AML-193 (cell line): Measurements from ENCODE around the gene CYB561D2.

Experiments
- DNase-seq, 2 experiments: peaks; one replicate each; lab custom pipeline; 2025; lab: John Stamatoyannopoulos, UW

CYB561D2 gene

GRCh38 chr3:50341996-50342650, 8.5 kb upstream of the CYB561D2 start:
- no peak for DNase-seq

DNA sequence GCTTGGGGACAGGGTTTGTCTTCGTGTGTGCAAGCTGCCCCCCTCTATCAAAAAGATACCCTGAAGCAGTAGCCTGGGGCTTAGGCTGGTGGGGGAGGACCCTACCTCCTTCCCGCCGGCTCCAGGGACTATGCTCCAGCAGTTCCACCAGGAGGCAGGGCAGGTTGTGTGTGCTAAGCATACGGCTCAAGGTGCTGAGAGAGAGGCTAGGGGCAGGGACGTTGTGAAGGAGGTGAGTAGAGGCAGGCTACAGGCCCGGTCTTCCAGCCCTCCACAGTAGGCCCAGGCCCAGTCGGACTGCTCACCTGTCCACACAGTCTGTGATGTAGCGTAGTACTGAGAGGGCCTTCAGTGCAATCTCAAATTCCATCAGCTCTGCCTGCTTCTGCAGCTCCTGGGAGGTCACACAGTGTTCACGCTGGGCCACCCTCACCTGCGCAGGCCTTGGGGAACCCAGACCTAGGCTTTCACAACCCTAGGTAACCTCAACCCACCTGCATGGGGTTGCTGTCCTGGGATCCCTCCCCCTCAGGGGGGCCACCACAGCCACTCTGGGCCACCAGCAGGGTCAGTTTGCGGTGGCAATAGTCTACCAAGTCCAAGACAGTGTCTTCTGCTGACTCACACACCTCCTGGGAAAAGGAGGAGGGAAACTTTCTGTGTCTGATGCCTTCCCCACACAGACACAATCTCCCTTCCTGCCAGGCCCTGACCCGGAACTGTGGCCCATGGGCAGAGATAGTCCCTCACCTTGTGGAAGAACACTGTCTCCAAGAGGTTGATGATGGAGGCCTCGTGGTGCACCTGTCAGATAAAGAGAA, 7.6 kb upstream of the CYB561D2 start:
- DNase-seq = no peak

- no peak for DNase-seq
These were observed 5.7 kb upstream of the CYB561D2 start for GRCh38 chr3:50345008-50345407.

GRCh38 chr3:50345586-50346234, 5.0 kb upstream of the CYB561D2 start, which contains the start of gene ZMYND10:
ZMYND10 (minus strand) TSS chr3:50345732; CDS start chr3:50345579, 153 bp downstream.
- DNase-seq = no peak

- DNase-seq = peak; percentile 70 to 86
These were observed 3.4 kb upstream of the CYB561D2 start for GRCh38 chr3:50347187-50347813.

DNA sequence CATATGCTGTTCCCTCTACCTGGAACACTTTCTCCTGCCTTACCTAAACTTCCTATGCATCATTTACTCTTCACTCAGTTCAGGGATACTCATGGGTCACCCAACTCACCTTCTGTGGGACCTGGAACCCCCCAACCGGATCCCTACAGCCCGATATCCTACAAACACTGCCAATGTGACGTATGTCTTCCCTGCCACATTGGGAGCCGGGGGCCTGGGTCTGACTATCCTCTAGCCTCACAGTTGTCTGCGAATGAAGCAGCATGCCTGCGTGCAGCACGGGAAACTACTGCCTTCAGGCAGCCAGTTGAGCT, 492 bp upstream of the CYB561D2 start:
- DNase-seq = no peak

- DNase-seq = no peak
These were observed 648 bp downstream of the CYB561D2 start for GRCh38 chr3:50351323-50351697.

DNA sequence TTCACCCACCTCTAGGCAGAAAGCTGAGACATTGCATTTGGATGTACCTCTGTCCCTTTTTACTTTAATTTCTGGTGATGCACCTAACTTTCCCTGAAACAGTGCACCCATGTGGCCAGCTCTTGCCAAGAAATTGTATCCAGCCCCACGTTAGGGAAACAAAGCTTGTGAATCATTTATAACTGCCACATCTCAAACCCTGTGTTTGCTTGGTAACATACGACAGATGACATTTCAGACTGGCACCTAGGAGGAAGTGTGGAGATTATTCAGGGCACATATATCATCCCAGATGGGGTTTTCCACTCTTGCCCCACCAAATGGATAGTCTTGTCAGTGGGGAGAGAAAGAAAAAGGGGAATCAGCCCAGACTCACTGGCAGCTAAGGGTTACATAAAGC, 2.1 kb downstream of the CYB561D2 start:
- DNase-seq = peak; percentile 59 to 65

DNA sequence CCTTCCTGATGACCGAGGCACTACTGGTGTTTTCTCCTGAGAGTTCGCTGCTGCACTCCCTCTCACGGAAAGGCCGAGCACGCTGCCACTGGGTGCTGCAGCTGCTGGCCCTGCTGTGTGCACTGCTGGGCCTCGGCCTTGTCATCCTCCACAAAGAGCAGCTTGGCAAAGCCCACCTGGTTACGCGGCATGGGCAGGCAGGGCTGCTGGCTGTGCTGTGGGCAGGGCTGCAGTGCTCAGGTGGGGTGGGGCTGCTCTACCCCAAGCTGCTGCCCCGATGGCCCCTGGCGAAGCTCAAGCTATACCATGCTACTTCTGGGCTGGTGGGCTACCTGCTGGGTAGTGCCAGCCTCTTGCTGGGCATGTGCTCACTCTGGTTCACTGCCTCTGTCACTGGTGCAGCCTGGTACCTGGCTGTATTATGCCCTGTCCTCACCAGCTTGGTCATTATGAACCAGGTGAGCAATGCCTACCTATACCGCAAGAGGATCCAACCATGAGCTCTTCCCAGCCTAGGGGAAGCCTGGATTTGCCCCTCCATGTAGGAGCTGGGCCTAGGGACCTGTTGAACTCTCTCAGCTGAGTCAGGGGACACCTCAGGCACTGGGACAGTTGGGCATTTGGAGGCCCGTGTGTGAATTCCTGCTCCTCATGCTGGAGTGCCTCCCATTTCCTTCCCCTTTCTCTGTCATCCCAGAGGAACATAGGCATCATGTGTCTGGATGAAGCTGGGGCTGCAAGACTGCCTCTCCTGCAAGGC, 2.8 kb downstream of the CYB561D2 start:
- no peak for DNase-seq

- DNase-seq = no peak
These were observed 3.6 kb downstream of the CYB561D2 start for GRCh38 chr3:50354186-50354764.

DNA sequence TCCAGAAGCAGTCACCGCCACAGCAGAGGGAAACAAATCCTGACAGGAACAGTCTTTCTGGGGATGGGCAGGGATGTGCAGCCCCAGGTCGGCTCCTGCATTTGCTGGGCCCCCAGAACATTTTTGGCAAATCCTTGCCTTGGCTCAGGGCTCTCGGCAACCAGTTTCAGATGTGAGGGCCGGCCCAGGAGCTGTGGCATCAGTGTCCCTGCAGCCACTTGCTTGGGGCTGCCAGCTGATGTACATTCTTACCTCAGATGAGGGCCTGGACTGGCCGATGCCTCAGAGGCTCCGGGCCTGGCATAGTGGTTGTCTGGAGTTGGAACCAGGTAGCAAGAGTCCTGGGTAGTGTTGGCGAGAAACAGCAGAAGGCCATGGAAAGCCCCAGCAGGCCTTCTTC, 4.2 kb downstream of the CYB561D2 start:
- no peak for DNase-seq

DNA sequence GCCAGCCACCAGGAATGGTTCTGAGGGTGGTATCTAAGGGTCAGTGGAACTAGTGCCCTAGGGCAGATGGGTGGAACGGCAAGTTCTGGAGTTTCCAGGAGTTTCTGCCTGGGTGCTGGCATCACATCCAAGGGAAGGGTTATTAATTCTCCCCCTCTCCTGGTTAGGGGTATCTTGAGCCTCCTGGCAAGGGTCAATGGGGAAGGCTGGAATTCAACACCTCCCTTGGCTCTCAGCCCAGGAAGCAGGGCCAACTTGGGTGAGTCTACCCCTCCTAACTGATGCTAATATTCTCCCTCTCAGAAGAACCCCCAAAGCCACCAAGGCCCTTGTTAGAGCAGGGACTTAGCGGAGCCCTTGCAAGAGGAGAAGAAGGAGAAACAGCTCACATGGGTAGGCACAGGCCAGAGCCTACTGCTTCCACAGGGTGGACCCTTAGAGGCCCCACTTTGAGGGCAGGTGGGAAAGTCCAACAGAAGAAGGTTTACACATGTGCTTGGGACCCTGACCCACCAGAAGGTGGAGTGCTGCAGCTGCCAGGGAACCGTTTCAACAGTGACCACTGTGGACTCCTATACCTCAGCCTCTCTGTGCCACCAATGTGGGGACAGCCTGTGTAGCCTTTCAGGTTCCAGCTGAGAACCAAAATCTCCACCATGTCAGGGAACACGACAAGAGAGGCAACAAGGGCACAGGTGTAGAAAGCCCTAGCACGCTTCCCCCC, 5.3 kb downstream of the CYB561D2 start:
- no peak for DNase-seq

GRCh38 chr3:50356553-50356952, 5.9 kb downstream of the CYB561D2 start:
- DNase-seq = peak; percentile 24 to 34

- DNase-seq = peak; percentile 24 to 33
These were observed 6.8 kb downstream of the CYB561D2 start for GRCh38 chr3:50357481-50357880.

- DNase-seq = no peak
These were observed 7.8 kb downstream of the CYB561D2 start for GRCh38 chr3:50358355-50358910.

GRCh38 chr3:50358911-50359759, 8.5 kb downstream of the CYB561D2 start, which contains the start of gene TMEM115:
TMEM115 (minus strand) TSS chr3:50359521; CDS start chr3:50359063, 458 bp downstream.
- peak; percentile 100 for DNase-seq

DNA sequence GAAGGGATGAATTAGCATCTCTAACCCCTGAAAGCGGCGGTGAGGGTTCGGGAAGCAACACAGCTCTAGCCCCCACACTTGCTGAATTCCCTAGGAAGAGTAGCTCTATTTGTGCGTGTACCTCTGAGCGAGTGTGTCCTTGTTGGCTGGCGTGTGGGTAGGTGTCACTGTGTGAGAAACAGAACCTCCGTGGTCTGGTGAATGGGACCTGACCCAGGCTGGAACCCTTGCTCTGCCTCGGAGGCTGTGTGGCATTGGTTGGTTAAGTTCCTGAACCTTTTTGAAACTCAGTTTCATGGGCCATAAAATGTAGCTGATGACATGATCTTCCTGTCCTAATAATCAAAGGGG, 9.1 kb downstream of the CYB561D2 start:
- no peak for DNase-seq

DNA sequence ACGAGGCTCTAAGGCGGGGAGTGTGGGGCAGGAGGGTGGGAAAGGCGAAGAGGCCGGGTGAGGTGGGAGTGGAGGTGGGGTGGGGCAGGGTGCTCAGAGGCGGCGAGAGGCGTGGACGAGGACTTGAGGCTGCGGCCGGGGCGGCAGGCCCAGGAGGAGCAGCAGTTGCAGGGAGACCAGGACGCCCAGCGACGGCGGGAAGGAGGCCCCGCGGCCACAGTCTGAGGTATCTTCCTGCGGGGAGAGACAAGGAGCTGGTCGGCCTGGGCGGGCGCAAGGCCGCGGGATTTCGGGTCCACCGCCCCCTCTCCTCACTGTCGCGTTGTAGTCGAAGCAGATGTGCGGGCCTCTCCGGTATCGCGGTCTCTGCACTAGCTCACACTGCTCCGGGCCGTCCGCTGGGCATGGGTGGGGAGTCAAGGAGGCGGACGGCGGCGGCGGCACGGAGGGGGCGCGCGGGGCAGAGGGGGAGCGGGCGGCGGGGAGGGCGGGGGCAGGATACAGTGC, 14.0 kb downstream of the CYB561D2 start:
- DNase-seq = no peak
